NT2/D1 (cell line): Measurements from ENCODE around the gene STK24.

ENCODE experiments used
- DNase-seq: peaks from one replicate; pipeline ENCODE4 v3.0.0-alpha.2; 2011; ENCODE audit warnings: low read depth, low spot score
- H3K27me3 ChIP-seq: 2 replicates; pipeline ENCODE4 v1.6.0; 2011; ENCODE audit warnings: mild to moderate bottlenecking; ENCODE audit not compliant: insufficient read length, insufficient read depth
- H3K36me3 ChIP-seq: 2 replicates; pipeline ENCODE4 v1.6.1; 2011; ENCODE audit warnings: mild to moderate bottlenecking, low read length, mixed read lengths; ENCODE audit not compliant: insufficient read depth, insufficient read length
- H3K4me1 ChIP-seq: 2 replicates; pipeline ENCODE4 v1.5.1; 2011; ENCODE audit not compliant: insufficient read depth, insufficient read length
- H3K4me3 ChIP-seq: 2 replicates; pipeline ENCODE4 v1.5.1; 2011; ENCODE audit warnings: low read depth; ENCODE audit not compliant: insufficient read length
- H3K9ac ChIP-seq: 2 replicates; pipeline ENCODE4 v1.6.0; 2011; ENCODE audit warnings: low read depth; ENCODE audit not compliant: insufficient read length
- H3K9me3 ChIP-seq: 2 replicates; pipeline ENCODE4 v1.5.1; 2011; ENCODE audit warnings: mild to moderate bottlenecking, low read length; ENCODE audit not compliant: insufficient read depth
- SUZ12 ChIP-seq: IDR thresholded peaks from 2 replicates; pipeline ENCODE4 v1.6.1; 2011; ENCODE audit not compliant: insufficient read length, insufficient read depth; ENCODE audit errors: extremely low read depth
- YY1 ChIP-seq: IDR thresholded peaks from 2 replicates; pipeline ENCODE4 v1.6.1; 2011; ENCODE audit not compliant: insufficient read length, insufficient read depth
- ZNF274 ChIP-seq: IDR thresholded peaks from 2 replicates; pipeline ENCODE4 v1.6.1; 2011; ENCODE audit warnings: mild to moderate bottlenecking, low read depth, low read length

Gene STK24

GRCh38 chr13:98524391-98524790, 52.5 kb downstream of the STK24 start:
- DNase-seq: no peak
- H3K9ac ChIP-seq: no peak overlapping the region
- H3K36me3 ChIP-seq: peaks cover 1% of the 10 kb centered on the region
- H3K27me3 ChIP-seq: no peaks in the 10 kb centered on the region
- peaks cover 10% of the 10 kb centered on the region for H3K4me1 ChIP-seq
- no peak overlapping the region for H3K4me3 ChIP-seq
- TF ChIP-seq YY1 (no peak), ZNF274 (no peak), SUZ12 (no peak)
- no peaks in the 10 kb centered on the region for H3K9me3 ChIP-seq

- H3K27me3 ChIP-seq: no peaks in the 10 kb centered on the region
- DNase-seq: no peak
- peaks cover 10% of the 10 kb centered on the region for H3K4me1 ChIP-seq
- H3K9ac ChIP-seq: no peak overlapping the region
- peaks cover 9% of the 10 kb centered on the region for H3K36me3 ChIP-seq
- H3K9me3 ChIP-seq: no peaks in the 10 kb centered on the region
- TF ChIP-seq ZNF274: no peak
- no peak for TF ChIP-seq SUZ12
- TF ChIP-seq YY1: no peak
- no peak overlapping the region for H3K4me3 ChIP-seq
These were observed 53.3 kb downstream of the STK24 start for GRCh38 chr13:98523455-98524102.

- H3K27me3 ChIP-seq: no peaks in the 10 kb centered on the region
- no peak for DNase-seq
These were observed 54.5 kb downstream of the STK24 start for GRCh38 chr13:98522371-98522770.

GRCh38 chr13:98521461-98522247, 55.3 kb downstream of the STK24 start:
- TF ChIP-seq ZNF274: no peak
- no peak for TF ChIP-seq YY1
- TF ChIP-seq SUZ12: no peak
- H3K27me3 ChIP-seq: no peaks in the 10 kb centered on the region
- DNase-seq: no peak
- H3K4me3 ChIP-seq: no peak overlapping the region
- no peak overlapping the region for H3K9ac ChIP-seq
- H3K9me3 ChIP-seq: no peaks in the 10 kb centered on the region
- H3K36me3 ChIP-seq: peaks cover 15% of the 10 kb centered on the region
- H3K4me1 ChIP-seq: peaks cover 6% of the 10 kb centered on the region

More at GRCh38 chr13:98522371-98522770, 54.5 kb downstream of the STK24 start:
- H3K36me3 ChIP-seq: peaks cover 15% of the 10 kb centered on the region
- H3K4me3 ChIP-seq: no peak overlapping the region
- no peak overlapping the region for H3K9ac ChIP-seq
- no peaks in the 10 kb centered on the region for H3K9me3 ChIP-seq
- TF ChIP-seq SUZ12 (no peak), ZNF274 (no peak), YY1 (no peak)
- H3K4me1 ChIP-seq: peaks cover 6% of the 10 kb centered on the region

GRCh38 chr13:98520674-98521449, 56.0 kb downstream of the STK24 start:
- TF ChIP-seq SUZ12: no peak
- no peak for TF ChIP-seq ZNF274
- no peak for TF ChIP-seq YY1
- peaks cover 21% of the 10 kb centered on the region for H3K36me3 ChIP-seq
- peaks cover 10% of the 10 kb centered on the region for H3K4me1 ChIP-seq
- H3K4me3 ChIP-seq: no peak overlapping the region
- DNase-seq: no peak
- no peaks in the 10 kb centered on the region for H3K27me3 ChIP-seq
- no peaks in the 10 kb centered on the region for H3K9me3 ChIP-seq
- H3K9ac ChIP-seq: no peak overlapping the region

GRCh38 chr13:98519976-98520375, 56.9 kb downstream of the STK24 start:
- Histone ChIP-seq H3K9ac (no peak overlapping the region), H3K4me3 (no peak overlapping the region), H3K27me3 (no peaks in the 10 kb centered on the region), H3K9me3 (no peaks in the 10 kb centered on the region), H3K36me3 (peaks cover 21% of the 10 kb centered on the region), H3K4me1 (peaks cover 10% of the 10 kb centered on the region)
- TF ChIP-seq YY1: no peak
- TF ChIP-seq SUZ12: no peak
- no peak for TF ChIP-seq ZNF274
- DNase-seq: no peak
